HG03064 (cell line): ENCODE measurements around the gene MRO.
"Not testable (repeated sequence)": the region's sequence is repeated elsewhere in the genome, so short reads cannot be mapped to it uniquely, and the experiment has no call there.

ENCODE experiments used
- ATAC-seq: cut with Tn5 transposase; IDR thresholded peaks from one replicate; pipeline ENCODE4 v1.9.1; 2021; ENCODE audit warnings: low read depth; ENCODE audit not compliant: unreplicated experiment

Gene MRO

GRCh38 chr18:50836521-50836957 is 16.7 kb upstream of the MRO start:
- no peak for ATAC-seq

- not testable (repeated sequence) for ATAC-seq
Measured at GRCh38 chr18:50833496-50833895, 13.7 kb upstream of the MRO start.

GRCh38 chr18:50832754-50833153 is 12.9 kb upstream of the MRO start:
- peak; percentile 68 for ATAC-seq

GRCh38 chr18:50830544-50830943 is 10.7 kb upstream of the MRO start:
- ATAC-seq, result peak; percentile 44

GRCh38 chr18:50829644-50830043 is 9.8 kb upstream of the MRO start:
- no peak for ATAC-seq

GRCh38 chr18:50826027-50826426 is 6.2 kb upstream of the MRO start:
- ATAC-seq, result no peak

- ATAC-seq, result no peak
Measured at GRCh38 chr18:50825621-50826020, 5.8 kb upstream of the MRO start.

- no peak for ATAC-seq
Measured at GRCh38 chr18:50822756-50823155, 2.9 kb upstream of the MRO start.

- ATAC-seq, result no peak
Measured at GRCh38 chr18:50820901-50821520, 1.2 kb upstream of the MRO start.

- no peak for ATAC-seq
Measured at GRCh38 chr18:50819027-50819727, 639 bp downstream of the MRO start.

- peak; percentile 60 for ATAC-seq
Measured at GRCh38 chr18:50816419-50817166, 3.2 kb downstream of the MRO start.

- ATAC-seq, result no peak
Measured at GRCh38 chr18:50814395-50814794, 5.4 kb downstream of the MRO start.

- ATAC-seq, result no peak
Measured at GRCh38 chr18:50813353-50813752, 6.5 kb downstream of the MRO start.

GRCh38 chr18:50812834-50813233 is 7.0 kb downstream of the MRO start:
- no peak for ATAC-seq

- no peak for ATAC-seq
Measured at GRCh38 chr18:50807176-50807575, 12.6 kb downstream of the MRO start.

- no peak for ATAC-seq
Measured at GRCh38 chr18:50806208-50806616, 13.6 kb downstream of the MRO start.

GRCh38 chr18:50805732-50806131 is 14.1 kb downstream of the MRO start:
- no peak for ATAC-seq

GRCh38 chr18:50803592-50803991 is 16.2 kb downstream of the MRO start:
- no peak for ATAC-seq

- ATAC-seq, result no peak
Measured at GRCh38 chr18:50802141-50802540, 17.7 kb downstream of the MRO start.

- no peak for ATAC-seq
Measured at GRCh38 chr18:50797142-50797541, 22.7 kb downstream of the MRO start.

GRCh38 chr18:50796495-50796894 is 23.3 kb downstream of the MRO start:
- no peak for ATAC-seq
